ENCODE data around the gene SPAG17.

GRCh38 chr1:118122234-118123004, 62.6 kb downstream of the SPAG17 start:
- no peak for TF ChIP-seq CTCF (conservative IDR thresholded peaks at IDR 0.05; ENCODE audit: low read depth in 2 of 2)
- TF ChIP-seq, protein P1, sequence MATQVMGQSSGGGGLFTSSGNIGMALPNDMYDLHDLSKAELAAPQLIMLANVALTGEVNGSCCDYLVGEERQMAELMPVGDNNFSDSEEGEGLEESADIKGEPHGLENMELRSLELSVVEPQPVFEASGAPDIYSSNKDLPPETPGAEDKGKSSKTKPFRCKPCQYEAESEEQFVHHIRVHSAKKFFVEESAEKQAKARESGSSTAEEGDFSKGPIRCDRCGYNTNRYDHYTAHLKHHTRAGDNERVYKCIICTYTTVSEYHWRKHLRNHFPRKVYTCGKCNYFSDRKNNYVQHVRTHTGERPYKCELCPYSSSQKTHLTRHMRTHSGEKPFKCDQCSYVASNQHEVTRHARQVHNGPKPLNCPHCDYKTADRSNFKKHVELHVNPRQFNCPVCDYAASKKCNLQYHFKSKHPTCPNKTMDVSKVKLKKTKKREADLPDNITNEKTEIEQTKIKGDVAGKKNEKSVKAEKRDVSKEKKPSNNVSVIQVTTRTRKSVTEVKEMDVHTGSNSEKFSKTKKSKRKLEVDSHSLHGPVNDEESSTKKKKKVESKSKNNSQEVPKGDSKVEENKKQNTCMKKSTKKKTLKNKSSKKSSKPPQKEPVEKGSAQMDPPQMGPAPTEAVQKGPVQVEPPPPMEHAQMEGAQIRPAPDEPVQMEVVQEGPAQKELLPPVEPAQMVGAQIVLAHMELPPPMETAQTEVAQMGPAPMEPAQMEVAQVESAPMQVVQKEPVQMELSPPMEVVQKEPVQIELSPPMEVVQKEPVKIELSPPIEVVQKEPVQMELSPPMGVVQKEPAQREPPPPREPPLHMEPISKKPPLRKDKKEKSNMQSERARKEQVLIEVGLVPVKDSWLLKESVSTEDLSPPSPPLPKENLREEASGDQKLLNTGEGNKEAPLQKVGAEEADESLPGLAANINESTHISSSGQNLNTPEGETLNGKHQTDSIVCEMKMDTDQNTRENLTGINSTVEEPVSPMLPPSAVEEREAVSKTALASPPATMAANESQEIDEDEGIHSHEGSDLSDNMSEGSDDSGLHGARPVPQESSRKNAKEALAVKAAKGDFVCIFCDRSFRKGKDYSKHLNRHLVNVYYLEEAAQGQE (IDR thresholded peaks at IDR 0.05; ENCODE audit: unreplicated experiment), result no peak
- TF ChIP-seq EZH2 (IDR thresholded peaks at IDR 0.05; ENCODE audit: low read depth, unreplicated experiment), result no peak
- no peak for TF ChIP-seq ZNF462 (CRISPR knock-in tag; IDR thresholded peaks at IDR 0.05)
- TF ChIP-seq ETS1 (IDR thresholded peaks at IDR 0.05), result no peak
- TF ChIP-seq POLR2AphosphoS5 (IDR thresholded peaks at IDR 0.05; ENCODE audit: low read depth), result no peak
- TF ChIP-seq STAT1 (IDR thresholded peaks at IDR 0.05; ENCODE audit: unreplicated experiment), result no peak
- no peak for TF ChIP-seq CREB1 (CRISPR knock-in tag; IDR thresholded peaks at IDR 0.05; ENCODE audit: low read depth)
- no peak for TF ChIP-seq JUNB (IDR thresholded peaks at IDR 0.05; ENCODE audit: unreplicated experiment)
- TF ChIP-seq EZH2phosphoT487 (IDR thresholded peaks at IDR 0.05; ENCODE audit: unreplicated experiment), result no peak
- TF ChIP-seq ZNF114 (CRISPR knock-in tag; IDR thresholded peaks at IDR 0.05), result no peak
- TF ChIP-seq ZNF331 (CRISPR knock-in tag; IDR thresholded peaks at IDR 0.05; ENCODE audit: low read depth), result no peak
- no peak for TF ChIP-seq NANOG (IDR thresholded peaks at IDR 0.05; ENCODE audit: borderline replicate concordance)
